GM21390 (cell line): ENCODE results near the gene C22orf15.

Experiments
- ATAC-seq: cut with Tn5 transposase; IDR thresholded peaks from one replicate; pipeline ENCODE4 v1.9.1; 2021; ENCODE audit not compliant: unreplicated experiment

The C22orf15 gene

GRCh38 chr22:23750714-23751440, 11.9 kb upstream of the C22orf15 start, which contains the start of gene ZNF70:
TSS of gene ZNF70 (minus strand) at chr22:23751112. CDS start at chr22:23745140, 5,972 bp downstream.
- ATAC-seq, result peak; percentile 68

- ATAC-seq, result peak; percentile 11
Measured at GRCh38 chr22:23751441-23751996, 11.3 kb upstream of the C22orf15 start.

GRCh38 chr22:23752090-23752691, 10.6 kb upstream of the C22orf15 start:
- ATAC-seq, result no peak

GRCh38 chr22:23752750-23753149, 10.0 kb upstream of the C22orf15 start:
- ATAC-seq, result no peak

- ATAC-seq, result no peak
Measured at GRCh38 chr22:23753385-23753784, 9.4 kb upstream of the C22orf15 start.

- no peak for ATAC-seq
Measured at GRCh38 chr22:23754220-23754919, 8.4 kb upstream of the C22orf15 start, which contains the start of gene VPREB3. TSS of gene VPREB3 (minus strand) at chr22:23754425. CDS start at chr22:23754363, 62 bp downstream.

- ATAC-seq, result no peak
Measured at GRCh38 chr22:23754980-23755636, 7.7 kb upstream of the C22orf15 start.

- ATAC-seq, result no peak
Measured at GRCh38 chr22:23755711-23756110, 7.1 kb upstream of the C22orf15 start.

- no peak for ATAC-seq
Measured at GRCh38 chr22:23756891-23757290, 5.9 kb upstream of the C22orf15 start.

GRCh38 chr22:23759566-23759965, 3.2 kb upstream of the C22orf15 start:
- no peak for ATAC-seq

GRCh38 chr22:23760056-23760455, 2.7 kb upstream of the C22orf15 start:
- ATAC-seq, result no peak

GRCh38 chr22:23763579-23763945, 772 bp downstream of the C22orf15 start:
- no peak for ATAC-seq

- no peak for ATAC-seq
Measured at GRCh38 chr22:23763954-23764353, 1.2 kb downstream of the C22orf15 start.

GRCh38 chr22:23764899-23765881, 2.4 kb downstream of the C22orf15 start:
- no peak for ATAC-seq

- ATAC-seq, result no peak
Measured at GRCh38 chr22:23767303-23767672, 4.5 kb downstream of the C22orf15 start.

- no peak for ATAC-seq
Measured at GRCh38 chr22:23767673-23768548, 5.1 kb downstream of the C22orf15 start, which contains the start of gene CHCHD10. TSS of gene CHCHD10 (minus strand) at chr22:23767972. CDS start at chr22:23767874, 98 bp downstream.

GRCh38 chr22:23769321-23769965, 6.7 kb downstream of the C22orf15 start:
- ATAC-seq, result no peak

- ATAC-seq, result no peak
Measured at GRCh38 chr22:23772315-23772648, 9.5 kb downstream of the C22orf15 start.
